ENCODE results near the gene NALF2.

DNA sequence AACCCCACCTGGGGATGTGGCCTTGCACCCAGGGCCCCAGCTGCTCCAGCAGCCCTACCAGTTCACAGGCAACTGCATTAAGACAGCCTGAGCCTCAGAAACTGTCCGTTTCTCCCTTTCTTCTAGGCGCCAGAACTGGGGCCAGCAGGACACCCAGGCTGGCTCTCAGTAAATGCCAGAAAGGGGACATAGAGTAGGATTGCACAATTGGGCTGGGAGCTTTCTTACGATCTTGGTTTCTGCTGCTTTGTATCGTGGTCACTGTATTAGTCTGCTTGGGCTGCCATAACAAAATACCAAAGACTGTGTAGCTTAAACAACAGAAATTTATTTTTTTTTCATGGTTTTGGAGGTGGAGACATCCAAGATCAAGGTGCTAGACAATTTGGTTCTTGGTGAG is 48.4 kb downstream of the NALF2 start:
- TF ChIP-seq, protein P1, sequence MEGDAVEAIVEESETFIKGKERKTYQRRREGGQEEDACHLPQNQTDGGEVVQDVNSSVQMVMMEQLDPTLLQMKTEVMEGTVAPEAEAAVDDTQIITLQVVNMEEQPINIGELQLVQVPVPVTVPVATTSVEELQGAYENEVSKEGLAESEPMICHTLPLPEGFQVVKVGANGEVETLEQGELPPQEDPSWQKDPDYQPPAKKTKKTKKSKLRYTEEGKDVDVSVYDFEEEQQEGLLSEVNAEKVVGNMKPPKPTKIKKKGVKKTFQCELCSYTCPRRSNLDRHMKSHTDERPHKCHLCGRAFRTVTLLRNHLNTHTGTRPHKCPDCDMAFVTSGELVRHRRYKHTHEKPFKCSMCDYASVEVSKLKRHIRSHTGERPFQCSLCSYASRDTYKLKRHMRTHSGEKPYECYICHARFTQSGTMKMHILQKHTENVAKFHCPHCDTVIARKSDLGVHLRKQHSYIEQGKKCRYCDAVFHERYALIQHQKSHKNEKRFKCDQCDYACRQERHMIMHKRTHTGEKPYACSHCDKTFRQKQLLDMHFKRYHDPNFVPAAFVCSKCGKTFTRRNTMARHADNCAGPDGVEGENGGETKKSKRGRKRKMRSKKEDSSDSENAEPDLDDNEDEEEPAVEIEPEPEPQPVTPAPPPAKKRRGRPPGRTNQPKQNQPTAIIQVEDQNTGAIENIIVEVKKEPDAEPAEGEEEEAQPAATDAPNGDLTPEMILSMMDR (IDR thresholded peaks at IDR 0.05; ENCODE audit: poor library complexity): no peak
- no peak for TF ChIP-seq EZH2 (IDR thresholded peaks at IDR 0.05; ENCODE audit: borderline replicate concordance)

All from hepatocyte (in vitro differentiated cells).